NT2/D1 (cell line): ENCODE results near the gene SAMD7.

Experiments
- DNase-seq: peaks from one replicate; pipeline ENCODE4 v3.0.0-alpha.2; 2011; ENCODE audit warnings: low read depth, low spot score
- H3K27me3 ChIP-seq: 2 replicates; pipeline ENCODE4 v1.6.0; 2011; ENCODE audit warnings: mild to moderate bottlenecking; ENCODE audit not compliant: insufficient read length, insufficient read depth
- H3K36me3 ChIP-seq: 2 replicates; pipeline ENCODE4 v1.6.1; 2011; ENCODE audit warnings: mild to moderate bottlenecking, low read length, mixed read lengths; ENCODE audit not compliant: insufficient read depth, insufficient read length
- H3K4me1 ChIP-seq: 2 replicates; pipeline ENCODE4 v1.5.1; 2011; ENCODE audit not compliant: insufficient read depth, insufficient read length
- H3K4me3 ChIP-seq: 2 replicates; pipeline ENCODE4 v1.5.1; 2011; ENCODE audit warnings: low read depth; ENCODE audit not compliant: insufficient read length
- H3K9ac ChIP-seq: 2 replicates; pipeline ENCODE4 v1.6.0; 2011; ENCODE audit warnings: low read depth; ENCODE audit not compliant: insufficient read length
- H3K9me3 ChIP-seq: 2 replicates; pipeline ENCODE4 v1.5.1; 2011; ENCODE audit warnings: mild to moderate bottlenecking, low read length; ENCODE audit not compliant: insufficient read depth
- SUZ12 ChIP-seq: IDR thresholded peaks from 2 replicates; pipeline ENCODE4 v1.6.1; 2011; ENCODE audit not compliant: insufficient read length, insufficient read depth; ENCODE audit errors: extremely low read depth
- YY1 ChIP-seq: IDR thresholded peaks from 2 replicates; pipeline ENCODE4 v1.6.1; 2011; ENCODE audit not compliant: insufficient read length, insufficient read depth
- ZNF274 ChIP-seq: IDR thresholded peaks from 2 replicates; pipeline ENCODE4 v1.6.1; 2011; ENCODE audit warnings: mild to moderate bottlenecking, low read depth, low read length

The SAMD7 gene

DNA sequence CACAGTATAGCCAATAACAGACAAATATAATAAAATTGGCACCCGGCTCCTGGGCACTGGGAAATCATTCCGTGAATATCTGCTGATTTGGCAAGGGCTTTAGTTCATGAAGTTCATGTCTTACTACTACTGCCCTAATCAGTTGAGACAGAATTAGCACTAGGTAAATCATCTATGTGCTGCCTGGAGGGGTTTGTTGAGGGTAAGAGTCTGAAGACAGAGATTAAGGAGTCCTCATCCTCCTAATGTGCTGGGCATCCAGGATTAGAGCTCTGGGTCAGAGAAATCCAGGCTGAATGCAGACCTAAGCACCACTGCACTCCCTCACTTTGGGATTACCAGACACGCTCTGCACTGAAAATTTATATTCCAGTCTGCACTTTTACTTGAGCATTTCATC lies 2.0 kb downstream of the SAMD7 start:
- Histone ChIP-seq H3K4me3 (no peak overlapping the region), H3K9ac (no peak overlapping the region), H3K36me3 (no peaks in the 10 kb centered on the region), H3K9me3 (no peaks in the 10 kb centered on the region), H3K4me1 (no peaks in the 10 kb centered on the region), H3K27me3 (no peaks in the 10 kb centered on the region)
- TF ChIP-seq YY1 (no peak), ZNF274 (no peak), SUZ12 (no peak)
- no peak for DNase-seq

DNA sequence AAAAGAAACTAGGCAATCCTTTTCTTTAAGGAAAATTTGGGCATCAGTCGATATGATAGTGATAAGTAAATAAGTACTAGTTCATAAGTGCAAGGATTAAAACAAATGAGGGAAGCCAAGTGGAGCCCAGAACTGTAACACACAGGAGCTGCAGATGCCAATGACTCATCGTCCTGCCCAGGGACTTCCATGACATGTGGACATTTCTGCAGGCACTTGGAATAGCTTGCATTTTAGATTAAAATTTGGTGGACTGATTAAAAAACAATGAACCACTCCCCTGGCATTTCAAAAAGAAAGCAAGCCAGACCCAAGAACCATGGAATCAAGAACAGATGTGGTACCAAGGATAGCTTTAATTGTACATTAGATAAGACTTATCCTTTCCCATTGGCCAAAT lies 2.9 kb downstream of the SAMD7 start:
- H3K9me3 ChIP-seq: no peaks in the 10 kb centered on the region
- H3K4me1 ChIP-seq: no peaks in the 10 kb centered on the region
- H3K9ac ChIP-seq: no peak overlapping the region
- DNase-seq: no peak
- no peaks in the 10 kb centered on the region for H3K27me3 ChIP-seq
- no peak overlapping the region for H3K4me3 ChIP-seq
- H3K36me3 ChIP-seq: no peaks in the 10 kb centered on the region
- TF ChIP-seq YY1 (no peak), ZNF274 (no peak), SUZ12 (no peak)

- H3K9ac ChIP-seq: no peak overlapping the region
- no peaks in the 10 kb centered on the region for H3K9me3 ChIP-seq
- no peaks in the 10 kb centered on the region for H3K27me3 ChIP-seq
- no peak for DNase-seq
- H3K36me3 ChIP-seq: no peaks in the 10 kb centered on the region
- H3K4me1 ChIP-seq: no peaks in the 10 kb centered on the region
- TF ChIP-seq SUZ12 (no peak), YY1 (no peak), ZNF274 (no peak)
- H3K4me3 ChIP-seq: no peak overlapping the region
These were observed 11.8 kb downstream of the SAMD7 start for GRCh38 chr3:169923189-169923588.

DNA sequence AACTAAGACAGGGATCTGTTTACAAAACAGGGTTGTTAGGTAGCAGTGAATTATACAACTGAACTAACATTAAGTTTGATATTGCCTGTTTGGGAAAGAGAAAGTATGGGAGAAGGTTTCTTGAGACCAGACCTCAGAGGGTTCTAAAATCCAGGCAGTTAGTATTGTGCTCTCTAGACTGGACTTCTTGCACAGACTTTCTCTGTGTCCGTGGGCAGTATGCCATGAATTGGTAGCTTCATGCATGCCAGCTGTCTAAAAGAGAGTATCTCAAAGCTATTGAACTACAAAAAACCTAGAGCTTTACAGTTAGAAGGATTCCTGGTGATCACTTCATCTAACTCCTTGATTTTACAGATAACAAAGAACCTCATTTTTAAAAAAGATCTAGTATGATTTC lies 12.5 kb downstream of the SAMD7 start:
- Histone ChIP-seq H3K27me3 (no peaks in the 10 kb centered on the region), H3K36me3 (no peaks in the 10 kb centered on the region), H3K9ac (no peak overlapping the region), H3K4me3 (no peak overlapping the region), H3K9me3 (no peaks in the 10 kb centered on the region), H3K4me1 (no peaks in the 10 kb centered on the region)
- DNase-seq: no peak
- TF ChIP-seq ZNF274 (no peak), YY1 (no peak), SUZ12 (no peak)

DNA sequence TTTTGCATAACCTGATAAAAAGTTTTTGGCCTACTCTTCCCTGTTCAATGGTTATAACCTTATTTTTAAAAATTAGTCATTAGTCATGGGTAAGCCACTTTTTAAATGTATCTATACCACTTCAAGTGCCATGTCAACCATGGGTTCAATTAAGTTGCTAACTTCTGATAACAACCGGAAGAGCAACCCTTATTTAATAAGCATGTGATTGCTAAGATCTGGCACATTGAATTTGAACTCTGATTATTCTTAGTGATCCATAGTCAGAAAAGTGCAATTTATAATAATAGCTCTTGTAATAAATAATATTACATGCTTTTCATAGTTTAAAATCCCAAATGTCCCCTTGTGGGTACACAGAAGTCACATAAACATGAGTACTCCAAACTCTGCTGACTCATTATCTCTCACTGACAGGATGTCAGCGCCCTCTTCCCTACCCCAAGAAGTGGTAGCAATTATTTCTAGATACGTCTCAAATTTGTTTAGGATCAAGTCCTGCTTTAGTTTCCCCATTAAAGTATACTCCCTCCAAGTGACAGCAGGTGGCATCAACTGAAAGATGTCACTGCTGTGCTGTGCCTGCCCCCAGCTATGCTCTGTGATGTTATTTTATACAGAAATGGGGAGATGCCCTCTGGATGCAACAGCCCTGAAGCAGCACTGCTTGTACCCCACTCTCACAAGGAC lies 18.6 kb downstream of the SAMD7 start:
- TF ChIP-seq SUZ12: no peak
- H3K27me3 ChIP-seq: no peaks in the 10 kb centered on the region
- H3K9me3 ChIP-seq: no peaks in the 10 kb centered on the region
- H3K4me3 ChIP-seq: no peak overlapping the region
- no peak overlapping the region for H3K9ac ChIP-seq
- no peaks in the 10 kb centered on the region for H3K36me3 ChIP-seq
- H3K4me1 ChIP-seq: no peaks in the 10 kb centered on the region
- DNase-seq: no peak

GRCh38 chr3:169930843-169931242 lies 19.5 kb downstream of the SAMD7 start:
- no peaks in the 10 kb centered on the region for H3K27me3 ChIP-seq
- no peaks in the 10 kb centered on the region for H3K4me1 ChIP-seq
- no peaks in the 10 kb centered on the region for H3K9me3 ChIP-seq
- H3K4me3 ChIP-seq: no peak overlapping the region
- H3K36me3 ChIP-seq: no peaks in the 10 kb centered on the region
- TF ChIP-seq YY1: no peak
- no peak for TF ChIP-seq ZNF274
- TF ChIP-seq SUZ12: no peak
- DNase-seq: no peak
- H3K9ac ChIP-seq: no peak overlapping the region

DNA sequence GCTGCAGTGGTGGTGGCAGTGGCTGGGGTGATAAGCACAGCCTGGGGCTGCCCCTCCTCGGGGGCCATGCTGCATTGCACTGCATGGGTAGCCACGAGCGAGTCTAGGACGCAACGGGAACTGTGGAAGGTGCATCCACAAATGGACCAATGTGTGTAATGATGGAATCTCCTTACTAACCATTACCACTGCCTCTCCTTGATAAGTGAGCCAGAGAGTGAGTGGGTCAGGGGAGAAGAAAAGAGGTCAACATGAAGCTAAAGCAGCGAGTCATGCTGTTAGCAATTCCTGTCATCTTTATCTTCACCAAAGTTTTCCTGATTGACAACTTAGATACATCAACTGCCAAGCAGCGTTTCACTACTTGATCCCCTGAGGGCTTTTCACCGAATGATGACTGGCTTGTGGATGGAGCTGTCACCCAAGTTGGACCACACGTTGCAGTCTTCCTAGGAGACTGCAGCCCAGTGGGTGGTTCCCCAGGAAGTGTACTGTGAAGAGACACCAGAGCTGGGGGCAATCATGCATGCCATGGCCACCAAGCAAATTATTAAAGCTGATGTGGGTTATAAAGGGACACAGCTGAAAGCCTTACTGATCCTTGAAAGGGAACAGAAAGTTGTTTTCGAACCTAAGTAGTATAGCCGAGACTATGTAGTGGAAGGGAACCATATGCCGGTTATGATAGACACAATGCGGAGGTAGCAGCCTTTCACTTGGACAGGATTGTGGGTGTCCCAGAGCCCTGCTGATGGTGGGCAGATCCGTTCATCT lies 20.6 kb downstream of the SAMD7 start:
- Histone ChIP-seq H3K9ac (no peak overlapping the region), H3K27me3 (no peaks in the 10 kb centered on the region), H3K36me3 (no peaks in the 10 kb centered on the region), H3K4me1 (no peaks in the 10 kb centered on the region), H3K4me3 (no peak overlapping the region), H3K9me3 (no peaks in the 10 kb centered on the region)
- DNase-seq: no peak
- no peak for TF ChIP-seq YY1
- TF ChIP-seq ZNF274: no peak
- TF ChIP-seq SUZ12: no peak
